ENCODE data around the gene MAPKAPK2. TPM values are rescaled to one million over a fixed set of nuclear protein-coding genes. Genes with fewer than 3 reads are reported as not detected.

Gene MAPKAPK2
- total and polyA plus RNA-seq, 2 of the 13 experiments (the other 11 are each of a cell fraction or from before 2014, with no cell fraction given) = 16.6 to 34.0 TPM

GRCh38 chr1:206685334-206685768 lies 646 bp downstream of the MAPKAPK2 start:
- BruUV-seq (replicated peaks) = no TSS peak
- ATAC-seq (peak; percentile 51), FAIRE-seq (no peak), DNase-seq (ENCODE audit: low spot score) (no peak)
- no CpG with 5 or more reads among the region's 48 CpGs for WGBS (ENCODE audit: low lambda C conversion rate)
- CTCF ChIA-PET (ENCODE audit: low intra/inter-chr PET ratio, low total read pairs) = no interaction called here
- H3K27ac ChIP-seq (ENCODE audit: extremely low read length, insufficient read depth, low read length) = peak overlapping the region; percentile 84
- POLR2A ChIA-PET = interaction anchor here (1.0 kb wide), 2 partner anchors 10 to 72 kb away, joined by 3 read pairs; no protein-coding TSS in a partner anchor
- peak overlapping the region; percentile 66 to 91 (median 88) for H3K4me3 ChIP-seq (replicated peaks in 1 of 3; ENCODE audit: insufficient read depth in 1 of 3, low read depth in 2 of 3, low read length in 3 of 3)
- H2AFZ ChIP-seq (ENCODE audit: low read length) = no peak overlapping the region
- peaks cover 0 to 1% of the 10 kb centered on the region in 2 experiments; a peak in 1 of 5 replicates for H3K36me3 ChIP-seq (replicated peaks in 1 of 2; ENCODE audit: control insufficient read depth in 1 of 2, insufficient read depth in 2 of 2, low read length in 2 of 2)
- no peaks in the 10 kb centered on the region for H3K9me3 ChIP-seq (ENCODE audit: low read length)
- H3K27me3 ChIP-seq (ENCODE audit: control insufficient read depth in 1 of 2, insufficient read depth in 2 of 2, low read length in 2 of 2) = peaks cover 2 to 10% of the 10 kb centered on the region in 2 experiments; a peak in 3 of 5 replicates
- peak overlapping the region; percentile 95 for H3K4me2 ChIP-seq (ENCODE audit: low read depth, low read length)
- intact Hi-C loops (cut with micrococcal nuclease; ENCODE audit: unreplicated experiment) = no loop called here
- in situ Hi-C loops (cut with HindIII; ENCODE audit: extremely low pct_ligation_motif_present, low pct_unique_long_range_greater_than_20kb) = no loop called here
- peaks cover 34% of the 10 kb centered on the region; the same call in 1 of the 2 replicates for H4K20me1 ChIP-seq (ENCODE audit: insufficient read depth, low read length)
- TF ChIP-seq ZNF777 (CRISPR knock-in tag; IDR thresholded peaks at IDR 0.05) (peak; percentile 38; the same call in 1 of the 2 replicates), KMT2A (CRISPR knock-in tag; IDR thresholded peaks at IDR 0.05) (0 out of 2 replicates have a peak, but pooled peaks have one; percentile 16), BCL3 (CRISPR knock-in tag; IDR thresholded peaks at IDR 0.05) (no peak), ETV5 (CRISPR knock-in tag; IDR thresholded peaks at IDR 0.05; ENCODE audit: borderline replicate concordance) (0 out of 2 replicates have a peak, but pooled peaks have one; percentile 9), ZNF891 (CRISPR knock-in tag; IDR thresholded peaks at IDR 0.05) (0 out of 2 replicates have a peak, but pooled peaks have one; percentile 3), GABPB1 (CRISPR knock-in tag; IDR thresholded peaks at IDR 0.05) (0 out of 2 replicates have a peak, but pooled peaks have one; percentile 24), SIN3A (IDR thresholded peaks at IDR 0.05; ENCODE audit: borderline replicate concordance, low read depth, low read length) (peak; percentile 34; the same call in 1 of the 2 replicates), GABPA (IDR thresholded peaks at IDR 0.05; ENCODE audit: low read depth, low read length) (0 out of 2 replicates have a peak, but pooled peaks have one; percentile 18), GABPA (CRISPR knock-in tag; IDR thresholded peaks at IDR 0.05; ENCODE audit: low read depth) (no peak), AGO1 (IDR thresholded peaks at IDR 0.05; ENCODE audit: low read depth, low read length, poor library complexity, severe bottlenecking) (no peak), HDAC1 (CRISPR knock-in tag; IDR thresholded peaks at IDR 0.05) (peak; percentile 52; the same call in 1 of the 2 replicates), PITX1 (CRISPR knock-in tag; IDR thresholded peaks at IDR 0.05) (no peak), SPEN (CRISPR knock-in tag; IDR thresholded peaks at IDR 0.05; ENCODE audit: low read depth) (no peak)
- peaks cover 80% of the 10 kb centered on the region for H3K4me1 ChIP-seq (ENCODE audit: insufficient read depth, low read length)
- H3K79me2 ChIP-seq (ENCODE audit: insufficient read depth, low read length) = peaks cover 42% of the 10 kb centered on the region
- peak overlapping the region; percentile 84 for H3K9ac ChIP-seq (ENCODE audit: insufficient read depth, low read depth, low read length)
